B cell (primary cell): ENCODE data around the gene SLC30A7. TPM values are rescaled to one million over a fixed set of nuclear protein-coding genes. Genes with fewer than 3 reads are reported as not detected.
"Not testable (repeated sequence)": the region's sequence is repeated elsewhere in the genome, so short reads cannot be mapped to it uniquely, and the experiment has no call there.

ENCODE experiments used
- ATAC-seq: fragments of 200-7000 bp; cut with Tn5 transposase; one replicate; pipeline ENCODE4 v1.10.0; 2021; ENCODE audit warnings: low read depth, mild to moderate bottlenecking, moderate number of reproducible peaks, moderate library complexity
- CTCF ChIA-PET: fragments of 350-600 bp; sonication (Branson Sonifier 250); formaldehyde crosslinking; loops from one replicate; lab custom pipeline; 2021; ENCODE audit warnings: antibody characterized with exemption, inconsistent platforms; lab: Charles Lee
- POLR2A ChIA-PET: fragments of 350-600 bp; sonication (Branson Sonifier 250); formaldehyde crosslinking; loops from one replicate; lab custom pipeline; 2021; ENCODE audit warnings: antibody characterized with exemption; lab: Charles Lee
- DNase-seq: peaks from one replicate; pipeline ENCODE4 v3.0.0; 2013
- H2AFZ ChIP-seq: 2 replicates; pipeline ENCODE4 v1.6.1; 2012; ENCODE audit warnings: mild to moderate bottlenecking, low read depth, low read length; ENCODE audit not compliant: insufficient read depth, poor library complexity, severe bottlenecking
- H3K27ac ChIP-seq, 2 donors: 1 replicate in 1 of 2; 2 replicates in 1 of 2; pipeline ENCODE4 v1.5.1; 2012 to 2013; ENCODE audit warnings: low read length in 2 of 2, mild to moderate bottlenecking in 2 of 2, moderate library complexity in 1 of 2
- H3K27me3 ChIP-seq, 4 experiments: fragments of 200-600 bp in 1 of 4; sonication (generic) in 1 of 4; replicated peaks in 1 of 4; 1 replicate in 2 of 4; 2 replicates in 2 of 4; pipeline versions ENCODE4 v1.6.1 to v1.7.0; 2013 to 2016; ENCODE audit warnings: low read length in 3 of 4, mild to moderate bottlenecking in 2 of 4, mixed read lengths in 1 of 4, moderate library complexity in 1 of 4; ENCODE audit not compliant: insufficient read depth in 4 of 4, control insufficient read depth in 3 of 4; ENCODE audit errors: control extremely low read depth in 1 of 4
- H3K36me3 ChIP-seq, 2 experiments: replicated peaks in 1 of 2; 1 replicate in 1 of 2; 2 replicates in 1 of 2; pipeline versions ENCODE4 v1.6.1 to v1.7.1; 2013; ENCODE audit warnings: low read length in 1 of 2; ENCODE audit not compliant: insufficient read depth in 2 of 2, control insufficient read depth in 1 of 2; ENCODE audit errors: control extremely low read depth in 1 of 2, extremely low read depth in 1 of 2
- H3K4me1 ChIP-seq, 2 donors: fragments of 200-600 bp in 1 of 2; sonication (generic) in 1 of 2; 1 replicate in 1 of 2; 2 replicates in 1 of 2; pipeline versions ENCODE4 v1.5.1 to v1.6.1; 2013 to 2017; ENCODE audit warnings: low read length in 2 of 2; ENCODE audit not compliant: control insufficient read depth in 2 of 2, insufficient read depth in 2 of 2
- H3K4me2 ChIP-seq: replicated peaks from 2 replicates; pipeline ENCODE3; 2012; ENCODE audit warnings: mild to moderate bottlenecking, low read depth, low read length; ENCODE audit not compliant: poor library complexity, severe bottlenecking
- H3K4me3 ChIP-seq, 5 experiments: fragments of 200-600 bp in 1 of 5; sonication (generic) in 1 of 5; 1 replicate in 3 of 5; 2 replicates in 2 of 5; pipeline versions ENCODE4 v1.5.1 to v1.7.0; 2011 to 2016; ENCODE audit warnings: low read length in 4 of 5, mild to moderate bottlenecking in 4 of 5, low read depth in 2 of 5, control low read depth in 1 of 5, moderate library complexity in 1 of 5; ENCODE audit not compliant: insufficient read depth in 1 of 5; ENCODE audit errors: control extremely low read depth in 1 of 5, extremely low read depth in 1 of 5
- H3K79me2 ChIP-seq: fragments of 200-600 bp; sonication (generic); one replicate; pipeline ENCODE4 v1.6.0; 2016; ENCODE audit warnings: low read length; ENCODE audit not compliant: control insufficient read depth, insufficient read depth
- H3K9ac ChIP-seq: fragments of 200-600 bp; sonication (generic); 2 replicates; pipeline ENCODE4 v1.6.1; 2017; ENCODE audit warnings: mild to moderate bottlenecking, low read length, moderate library complexity
- H3K9me3 ChIP-seq, 3 donors: one replicate each; pipeline versions ENCODE4 v1.6.1 to v1.7.1; 2013; ENCODE audit warnings: low read length in 2 of 3; ENCODE audit not compliant: control insufficient read depth in 2 of 3, insufficient read depth in 1 of 3; ENCODE audit errors: control extremely low read depth in 1 of 3
- H4K20me1 ChIP-seq: 2 replicates; pipeline ENCODE4 v1.6.0; 2012; ENCODE audit warnings: mild to moderate bottlenecking, low read length; ENCODE audit not compliant: insufficient read depth, control insufficient read depth, poor library complexity, severe bottlenecking
- H3K27ac Mint-ChIP-seq: one replicate; pipeline ENCODE4 v1.8.0; 2021; ENCODE audit warnings: mixed read lengths
- H3K27me3 Mint-ChIP-seq: one replicate; pipeline ENCODE4 v1.8.0; 2021; ENCODE audit warnings: mixed read lengths
- H3K4me1 Mint-ChIP-seq: one replicate; pipeline ENCODE4 v1.8.0; 2021; ENCODE audit warnings: mixed read lengths
- H3K4me3 Mint-ChIP-seq: one replicate; pipeline ENCODE4 v1.8.0; 2021; ENCODE audit warnings: mixed read lengths
- H3K9me3 Mint-ChIP-seq: one replicate; pipeline ENCODE4 v1.8.0; 2022; ENCODE audit warnings: mixed read lengths; ENCODE audit not compliant: insufficient read depth
- CTCF ChIP-seq: fragments of 200-600 bp; IDR thresholded peaks from one replicate; pipeline ENCODE4 v1.8.0; 2022; ENCODE audit warnings: antibody characterized with exemption, mild to moderate bottlenecking
- EZH2 ChIP-seq: IDR thresholded peaks from 2 replicates; pipeline ENCODE4 v1.6.1; 2012; ENCODE audit warnings: borderline replicate concordance, low read depth, mild to moderate bottlenecking, moderate library complexity, low read length; ENCODE audit not compliant: insufficient read depth, poor library complexity, severe bottlenecking
- WGBS: methylation state at CpG from one replicate; pipeline ENCODE4 v1.1.5; 2013; ENCODE audit warnings: missing lambda C conversion rate; ENCODE audit not compliant: insufficient coverage; 5-methylcytosine and 5-hydroxymethylcytosine counted together
- intact Hi-C: fragments of 100-400 bp; cut with micrococcal nuclease; formaldehyde crosslinking; loops from one replicate; pipeline ENCODE4 v1.10.0; 2022
- polyA plus RNA-seq: library from polyadenylated mRNA; depleted of rRNA; stranded (reverse); fragments of >200 nt; gene quantifications from 2 replicates; pipeline ENCODE4 v1.2.3, GENCODE V29; 2012
- total RNA-seq, 2 donors: library from RNA; stranded (reverse); fragments of 120-200 nt in 1 of 2; gene quantifications; 1 replicate in 1 of 2; 2 replicates in 1 of 2; pipeline versions ENCODE4 v1.2.3 to v1.2.4, GENCODE V29; 2013 to 2022

Gene SLC30A7
- total and polyA plus RNA-seq, 2 donors (not counting 1 experiment from before 2014, with no cell fraction given): 5.2 to 28.6 TPM

DNA sequence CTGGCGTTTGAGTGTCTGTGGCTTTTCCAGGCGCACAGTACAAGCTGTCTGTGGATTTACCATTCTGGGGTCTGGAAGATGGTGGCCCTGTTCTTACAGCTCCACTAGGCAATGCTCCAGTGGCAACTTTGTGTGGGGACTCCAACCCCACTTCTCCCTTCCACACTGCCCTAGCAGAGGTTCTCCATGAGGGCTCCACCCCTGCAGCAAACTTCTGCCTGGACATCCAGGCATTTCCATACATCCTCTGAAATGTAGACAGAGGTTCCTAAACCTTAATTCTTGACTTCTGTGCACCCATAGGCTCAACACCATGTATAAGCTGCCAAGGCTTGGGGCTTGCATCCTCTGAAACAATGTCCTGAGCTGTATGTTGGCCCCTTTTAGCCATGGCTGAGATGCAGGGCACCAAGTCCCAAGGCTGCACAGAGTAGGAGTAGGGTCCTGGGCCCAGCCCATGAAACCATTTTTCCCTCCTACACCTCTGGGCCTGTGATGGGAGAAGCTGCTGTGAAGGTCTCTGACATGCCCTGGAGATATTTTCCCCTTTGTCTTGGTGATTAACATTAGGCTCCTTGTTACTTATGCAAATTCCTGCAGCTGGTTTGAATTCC, 5.9 kb upstream of the SLC30A7 start:
- H4K20me1 ChIP-seq, POLR2A ChIA-PET, DNase-seq, H3K9me3 Mint-ChIP-seq, ATAC-seq, H2AFZ ChIP-seq, H3K36me3 ChIP-seq, H3K4me3 ChIP-seq, H3K27me3 Mint-ChIP-seq, H3K4me3 Mint-ChIP-seq, H3K27ac ChIP-seq, H3K9ac ChIP-seq, H3K4me1 ChIP-seq, CTCF ChIA-PET, H3K79me2 ChIP-seq, H3K27ac Mint-ChIP-seq, H3K4me1 Mint-ChIP-seq, H3K4me2 ChIP-seq, H3K27me3 ChIP-seq: not testable (repeated sequence)
- WGBS: 88% methylated on average over 1 of the region's 2 CpGs
- H3K9me3 ChIP-seq: peaks cover 1 to 16% (median 10%) of the 10 kb centered on the region in 3 donors
- intact Hi-C loops: loop anchor here (10.0 kb wide), 1 partner anchor 625 kb away; the partner anchor contains the start of gene RTCA

DNA sequence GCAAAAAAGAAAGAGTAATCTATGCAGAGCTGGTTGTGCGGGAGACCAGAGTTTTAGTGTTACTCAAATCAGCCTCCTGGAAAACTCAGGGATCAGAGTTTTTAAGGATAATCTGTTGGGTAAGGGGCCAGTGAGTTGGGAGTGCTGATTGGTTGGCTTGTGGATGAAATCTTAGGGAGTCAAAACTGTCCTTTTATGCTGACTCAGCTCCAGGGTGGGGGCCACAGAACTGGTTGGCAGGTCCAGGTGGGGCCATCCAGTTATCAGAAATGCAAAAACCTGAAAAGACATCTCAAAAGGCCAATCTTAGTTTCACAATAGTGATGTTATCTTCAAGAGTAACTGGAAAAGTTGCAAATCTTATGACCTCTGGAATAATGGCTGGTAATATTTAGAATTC, 4.5 kb upstream of the SLC30A7 start:
- H3K4me3 ChIP-seq: no peak overlapping the region
- Mint-ChIP-seq H3K27me3 (no peaks in the 10 kb centered on the region), H3K9me3 (peaks cover 4% of the 10 kb centered on the region), H3K27ac (no peak overlapping the region), H3K4me3 (no peak overlapping the region), H3K4me1 (peaks cover 13% of the 10 kb centered on the region)
- no peak overlapping the region for H3K27ac ChIP-seq
- H3K79me2 ChIP-seq: peaks cover 4% of the 10 kb centered on the region
- DNase-seq (no peak), ATAC-seq (no peak)
- POLR2A ChIA-PET: no interaction called here
- H3K9me3 ChIP-seq: peaks cover 1 to 16% (median 10%) of the 10 kb centered on the region in 3 donors
- WGBS: 100% methylated on average over 1 of the region's 1 CpG
- no peak overlapping the region for H3K4me2 ChIP-seq
- H4K20me1 ChIP-seq: no peaks in the 10 kb centered on the region
- no peaks in the 10 kb centered on the region for H3K27me3 ChIP-seq
- H3K9ac ChIP-seq: no peak overlapping the region
- H3K4me1 ChIP-seq: peaks cover 0 to under 1% of the 10 kb centered on the region in 2 donors
- no peak overlapping the region for H2AFZ ChIP-seq
- intact Hi-C loops: loop anchor here (10.0 kb wide), 1 partner anchor 627 kb away; the partner anchor contains the start of gene RTCA
- no peak for TF ChIP-seq EZH2
- no peak for TF ChIP-seq CTCF
- CTCF ChIA-PET: interaction anchor here (0.9 kb wide), 1 partner anchor 23 kb away, joined by 3 read pairs; no protein-coding TSS in a partner anchor
- peaks cover 0 to 2% of the 10 kb centered on the region in 2 experiments for H3K36me3 ChIP-seq
